Aorta (tissue), 5 donors: ENCODE results near the gene DHX32. TPM values are rescaled to one million over a fixed set of nuclear protein-coding genes. Genes with fewer than 3 reads are reported as not detected.

ENCODE experiments used
- ATAC-seq: fragments of 200-7000 bp; cut with Tn5 transposase; one replicate; pipeline ENCODE4 v1.9.1; 2022; ENCODE audit warnings: moderate library complexity; ENCODE audit not compliant: low FRiP score
- DNase-seq, 2 donors: peaks; one replicate each; pipeline ENCODE4 v3.0.0-alpha.2; 2020
- H3K27ac ChIP-seq, 2 donors: one replicate each; pipeline ENCODE4 v1.5.1; 2013; ENCODE audit warnings: low read length in 2 of 2, mild to moderate bottlenecking in 2 of 2, moderate library complexity in 2 of 2, control low read depth in 1 of 2, inconsistent platforms in 1 of 2, low read depth in 1 of 2
- H3K27me3 ChIP-seq, 2 donors: one replicate each; pipeline ENCODE4 v1.6.1; 2013; ENCODE audit warnings: control low read depth in 1 of 2, low read length in 1 of 2, mild to moderate bottlenecking in 1 of 2, moderate library complexity in 1 of 2; ENCODE audit not compliant: insufficient read depth in 2 of 2, control insufficient read depth in 1 of 2
- H3K36me3 ChIP-seq, 2 donors: one replicate each; pipeline ENCODE4 v1.6.1; 2013; ENCODE audit warnings: control low read depth in 1 of 2, low read length in 1 of 2, mild to moderate bottlenecking in 1 of 2; ENCODE audit not compliant: insufficient read depth in 2 of 2, control insufficient read depth in 1 of 2
- H3K4me1 ChIP-seq, 2 donors: one replicate each; pipeline ENCODE4 v1.6.1; 2013; ENCODE audit warnings: low read length in 2 of 2, control low read depth in 1 of 2, mild to moderate bottlenecking in 1 of 2, moderate library complexity in 1 of 2; ENCODE audit not compliant: insufficient read depth in 2 of 2, control insufficient read depth in 1 of 2
- H3K4me3 ChIP-seq, 2 donors: one replicate each; pipeline ENCODE4 v1.5.1; 2013; ENCODE audit warnings: low read length in 2 of 2, control low read depth in 1 of 2, mild to moderate bottlenecking in 1 of 2
- H3K9me3 ChIP-seq: one replicate; pipeline ENCODE4 v1.6.1; 2013; ENCODE audit warnings: mild to moderate bottlenecking, low read length; ENCODE audit not compliant: control insufficient read depth
- WGBS, 2 donors: extraction: QIAGEN DNeasy Blood & Tissue Kit; methylation state at CpG; one replicate each; pipeline ENCODE4 v1.1.7; 2013; 5-methylcytosine and 5-hydroxymethylcytosine counted together
- intact Hi-C, 2 donors: fragments of 100-400 bp; cut with DNase I; formaldehyde crosslinking; loops; one replicate each; pipeline versions ENCODE4 v1.14.2 to v1.15.0; 2022
- polyA plus RNA-seq, 2 donors: library from polyadenylated mRNA; stranded (reverse); fragments of 200-250 nt; gene quantifications; one replicate each; pipeline ENCODE4 v1.2.3, GENCODE V29; 2013
- total RNA-seq, 2 donors: library from RNA; stranded (reverse); fragmentation: NEBNext Ultra II Directional; extraction: Animal tissue kit (Norgen Biotek cat#: 25700); gene quantifications; one replicate each; pipeline ENCODE4 v1.2.1, GENCODE V29; 2021
- donor health status: healthy with polysubstance abuse.
- donor health status: Bipolar disorder and iron deficiency.
- donor health status: DM: no; HTN: no; CAD: no.
- donor health status: DM: no; HTN: no; CAD: no.
- donor health status: DM: yes; HTN: yes; CAD: no.

DHX32 gene
- total and polyA plus RNA-seq, 4 donors: 9.5 to 22.6 (median 16.0) TPM

GRCh38 chr10:125865120-125865519 lies 16.0 kb downstream of the DHX32 start:
- Histone ChIP-seq H3K27ac (no peak overlapping the region), H3K9me3 (no peaks in the 10 kb centered on the region), H3K36me3 (peaks cover 5 to 7% of the 10 kb centered on the region in 2 donors), H3K27me3 (no peaks in the 10 kb centered on the region), H3K4me3 (no peak overlapping the region), H3K4me1 (no peaks in the 10 kb centered on the region)
- ATAC-seq: no peak
- 73 to 77% methylated on average over 3 of the region's 3 CpGs for WGBS, 2 donors
- intact Hi-C loops: no loop called here
- no peak for DNase-seq

- no peak overlapping the region for H3K27ac ChIP-seq
- H3K4me1 ChIP-seq: no peaks in the 10 kb centered on the region
- 88 to 90% methylated on average over 4 of the region's 4 CpGs for WGBS, 2 donors
- DNase-seq (no peak), ATAC-seq (no peak)
- no peaks in the 10 kb centered on the region for H3K9me3 ChIP-seq
- no peak overlapping the region for H3K4me3 ChIP-seq
- H3K36me3 ChIP-seq: peaks cover 0 to 4% of the 10 kb centered on the region in 2 donors
- H3K27me3 ChIP-seq: no peaks in the 10 kb centered on the region
- intact Hi-C loops: no loop called here
Measured at GRCh38 chr10:125859128-125859817, 21.8 kb downstream of the DHX32 start.

GRCh38 chr10:125857185-125857760 lies 23.8 kb downstream of the DHX32 start:
- WGBS, 2 donors: 80 to 81% methylated on average over 2 of the region's 2 CpGs
- intact Hi-C loops: no loop called here
- H3K27ac ChIP-seq: no peak overlapping the region
- no peak for ATAC-seq
- H3K4me1 ChIP-seq: no peaks in the 10 kb centered on the region
- H3K27me3 ChIP-seq: no peaks in the 10 kb centered on the region
- H3K36me3 ChIP-seq: peaks cover 3 to 4% of the 10 kb centered on the region in 2 donors
- no peak for DNase-seq
- H3K4me3 ChIP-seq: no peak overlapping the region
- no peaks in the 10 kb centered on the region for H3K9me3 ChIP-seq

GRCh38 chr10:125852487-125852886 lies 28.6 kb downstream of the DHX32 start:
- no peak overlapping the region for H3K27ac ChIP-seq
- no peak overlapping the region for H3K4me3 ChIP-seq
- intact Hi-C loops: no loop called here
- H3K27me3 ChIP-seq: no peaks in the 10 kb centered on the region
- WGBS, 2 donors: 88 to 93% methylated on average over 7 of the region's 7 CpGs
- DNase-seq (no peak), ATAC-seq (no peak)
- H3K4me1 ChIP-seq: no peaks in the 10 kb centered on the region
- H3K36me3 ChIP-seq: peaks cover 10 to 14% of the 10 kb centered on the region in 2 donors
- H3K9me3 ChIP-seq: no peaks in the 10 kb centered on the region

- Histone ChIP-seq H3K9me3 (no peaks in the 10 kb centered on the region), H3K4me1 (no peaks in the 10 kb centered on the region), H3K27ac (no peak overlapping the region), H3K36me3 (peaks cover 10 to 14% of the 10 kb centered on the region in 2 donors), H3K27me3 (no peaks in the 10 kb centered on the region), H3K4me3 (no peak overlapping the region)
- intact Hi-C loops: no loop called here
- DNase-seq (no peak), ATAC-seq (no peak)
- 89% methylated on average over 2 of the region's 2 CpGs for WGBS, 2 donors
Measured at GRCh38 chr10:125850766-125851731, 30.0 kb downstream of the DHX32 start.

GRCh38 chr10:125849448-125849847 lies 31.6 kb downstream of the DHX32 start:
- ATAC-seq (no peak), DNase-seq (no peak)
- H3K4me1 ChIP-seq: no peaks in the 10 kb centered on the region
- H3K27me3 ChIP-seq: no peaks in the 10 kb centered on the region
- H3K36me3 ChIP-seq: peaks cover 10 to 14% of the 10 kb centered on the region in 2 donors
- H3K27ac ChIP-seq: no peak overlapping the region
- no peak overlapping the region for H3K4me3 ChIP-seq
- H3K9me3 ChIP-seq: no peaks in the 10 kb centered on the region
- 92 to 93% methylated on average over 7 of the region's 7 CpGs for WGBS, 2 donors
- intact Hi-C loops: no loop called here

- Histone ChIP-seq H3K27ac (no peak overlapping the region), H3K36me3 (peaks cover 10 to 14% of the 10 kb centered on the region in 2 donors), H3K4me3 (no peak overlapping the region), H3K9me3 (no peaks in the 10 kb centered on the region), H3K27me3 (no peaks in the 10 kb centered on the region), H3K4me1 (no peaks in the 10 kb centered on the region)
- no peak for DNase-seq
- no peak for ATAC-seq
- WGBS, 2 donors: 96 to 100% methylated on average over 2 of the region's 2 CpGs
- intact Hi-C loops: no loop called here
Measured at GRCh38 chr10:125848857-125849256, 32.2 kb downstream of the DHX32 start.

- Histone ChIP-seq H3K36me3 (peaks cover 10 to 14% of the 10 kb centered on the region in 2 donors), H3K4me3 (no peak overlapping the region), H3K27ac (no peak overlapping the region), H3K4me1 (no peaks in the 10 kb centered on the region), H3K9me3 (no peaks in the 10 kb centered on the region), H3K27me3 (no peaks in the 10 kb centered on the region)
- 91 to 93% methylated on average over 2 of the region's 2 CpGs for WGBS, 2 donors
- ATAC-seq: no peak
- intact Hi-C loops: no loop called here
- DNase-seq: no peak
Measured at GRCh38 chr10:125848371-125848770, 32.7 kb downstream of the DHX32 start.
